GM19043 (cell line): ENCODE measurements around the gene HEBP2.
"Not testable (repeated sequence)": the region's sequence is repeated elsewhere in the genome, so short reads cannot be mapped to it uniquely, and the experiment has no call there.

ENCODE experiments used
- ATAC-seq: cut with Tn5 transposase; IDR thresholded peaks from one replicate; pipeline ENCODE4 v1.9.1; 2021; ENCODE audit warnings: low read depth; ENCODE audit not compliant: unreplicated experiment

Gene HEBP2

DNA sequence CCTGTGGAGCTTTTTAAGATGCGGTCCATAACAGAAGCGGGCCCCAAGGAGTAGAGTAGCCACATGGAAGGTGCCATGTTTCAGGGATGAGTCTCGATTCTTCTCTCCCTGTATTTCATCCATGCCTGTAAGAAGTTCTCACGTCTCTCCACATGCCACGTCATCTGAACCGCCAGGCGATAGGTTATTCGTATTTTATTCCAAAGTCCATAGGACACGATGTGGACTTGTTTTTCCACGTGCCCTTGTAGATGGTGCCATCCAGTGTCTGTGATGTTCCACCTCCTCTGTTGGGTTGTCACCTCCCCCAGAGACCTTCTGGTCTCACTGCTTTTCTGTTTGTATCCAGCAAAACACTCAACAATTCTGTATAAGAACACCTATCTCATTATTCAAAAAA lies 17.6 kb downstream of the HEBP2 start:
- no peak for ATAC-seq

DNA sequence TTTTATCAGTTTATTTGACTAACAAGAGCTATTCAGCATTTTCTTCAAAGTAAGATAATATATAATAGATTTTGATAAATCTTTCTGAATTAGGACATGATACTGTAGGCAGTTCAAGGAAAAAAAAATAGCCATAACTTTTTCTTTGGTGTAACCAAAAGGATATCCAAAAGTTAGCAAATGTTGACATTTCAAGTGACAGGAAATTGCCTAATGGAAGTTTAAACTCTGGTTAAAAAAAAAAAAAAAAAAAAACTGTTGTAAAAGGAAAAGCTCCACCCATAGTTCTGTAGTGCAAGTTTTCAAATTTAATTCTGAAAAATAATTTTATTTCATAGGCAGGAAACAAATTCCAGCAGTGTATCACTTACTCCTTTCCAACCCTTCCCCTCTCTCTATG lies 18.8 kb downstream of the HEBP2 start:
- ATAC-seq, result no peak

DNA sequence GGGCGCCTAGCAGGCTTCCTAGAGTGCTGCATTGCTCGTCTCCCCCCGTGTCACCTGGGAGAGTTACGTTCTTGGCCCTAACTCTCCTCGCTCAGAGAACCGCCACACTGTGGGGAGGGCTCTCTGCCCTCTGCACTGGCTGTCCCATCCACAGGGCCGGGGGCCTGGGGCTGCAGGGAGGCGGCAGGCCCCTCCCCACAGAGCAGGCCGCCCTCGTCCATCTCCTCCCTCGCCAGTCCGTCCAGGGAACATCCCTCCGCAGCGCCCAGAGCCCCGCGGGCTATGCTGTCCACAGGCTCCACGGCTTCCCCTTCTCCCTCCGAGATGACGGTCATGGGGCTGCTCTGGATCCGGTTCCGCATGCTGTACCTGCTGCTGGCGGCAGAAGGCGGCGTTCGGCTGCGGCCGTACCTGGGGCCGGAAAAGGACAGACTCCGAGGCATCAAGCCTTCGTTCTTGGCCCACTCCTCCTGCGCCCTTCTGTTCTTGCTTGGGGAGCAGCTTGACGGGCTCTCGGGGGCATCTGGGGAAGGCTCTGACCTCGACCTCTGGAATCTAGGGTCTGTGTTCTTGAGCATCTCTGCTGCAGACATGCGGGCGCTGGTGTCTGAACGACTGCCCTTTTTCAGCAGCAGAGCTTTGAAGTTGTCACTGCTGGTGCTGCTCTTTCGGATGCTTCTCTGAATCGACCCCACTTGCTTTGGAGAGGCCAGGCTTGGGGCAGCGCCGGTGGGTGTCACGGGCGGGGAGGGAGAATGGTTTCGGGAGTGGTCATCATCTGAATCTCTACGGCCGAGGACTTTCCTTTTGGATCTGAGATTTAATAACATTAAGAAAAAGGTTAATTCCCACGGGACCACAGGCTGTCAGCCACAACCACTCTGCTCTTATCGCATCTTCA lies 20.2 kb downstream of the HEBP2 start:
- no peak for ATAC-seq

DNA sequence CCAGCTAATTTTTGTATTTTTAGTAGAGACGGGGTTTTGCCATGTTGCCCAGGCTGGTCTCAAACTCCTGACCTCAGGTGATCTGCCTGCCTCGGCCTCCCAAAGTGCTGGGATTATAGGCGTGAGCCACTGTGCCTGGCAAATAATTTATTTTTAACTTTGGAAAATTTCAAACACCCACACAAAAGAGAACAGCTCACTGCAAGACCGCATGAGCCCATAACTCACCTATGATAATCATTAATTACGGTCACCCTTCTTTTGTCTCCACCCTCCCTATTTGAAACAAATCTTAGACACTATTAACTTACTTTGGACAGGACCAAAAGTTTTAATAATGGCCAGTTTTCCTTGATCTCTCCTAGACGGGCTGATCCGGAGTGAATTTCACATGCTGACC lies 21.2 kb downstream of the HEBP2 start:
- not testable (repeated sequence) for ATAC-seq

DNA sequence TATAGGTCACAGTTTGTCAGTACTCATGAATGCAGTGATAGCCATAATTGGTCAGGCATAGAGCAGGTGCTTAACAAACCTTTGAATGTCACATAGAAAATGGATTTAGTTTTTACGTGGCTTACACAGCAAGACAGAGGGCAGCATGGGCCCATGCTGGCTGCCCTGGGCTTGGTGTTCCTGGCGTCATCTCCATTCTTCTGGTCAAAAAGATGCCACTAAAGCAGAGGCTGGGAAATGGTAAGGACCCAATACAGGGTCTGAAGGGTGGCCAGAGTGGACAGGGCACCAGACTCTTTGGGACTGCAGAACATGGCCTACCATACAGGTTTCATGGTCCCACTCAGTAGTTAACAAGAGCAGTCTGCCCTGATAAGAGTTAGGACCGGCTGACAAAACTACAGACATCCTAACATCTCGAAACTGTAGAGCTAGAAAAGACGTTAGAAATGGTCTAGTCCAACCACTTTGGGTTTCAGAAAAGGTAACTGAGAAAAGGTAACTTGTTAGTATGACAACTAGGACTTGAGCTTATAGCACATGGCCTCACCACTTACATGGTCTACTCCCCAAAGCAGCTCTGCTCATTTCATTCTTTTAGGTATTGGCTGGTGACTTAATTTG lies 22.6 kb downstream of the HEBP2 start:
- ATAC-seq, result no peak

DNA sequence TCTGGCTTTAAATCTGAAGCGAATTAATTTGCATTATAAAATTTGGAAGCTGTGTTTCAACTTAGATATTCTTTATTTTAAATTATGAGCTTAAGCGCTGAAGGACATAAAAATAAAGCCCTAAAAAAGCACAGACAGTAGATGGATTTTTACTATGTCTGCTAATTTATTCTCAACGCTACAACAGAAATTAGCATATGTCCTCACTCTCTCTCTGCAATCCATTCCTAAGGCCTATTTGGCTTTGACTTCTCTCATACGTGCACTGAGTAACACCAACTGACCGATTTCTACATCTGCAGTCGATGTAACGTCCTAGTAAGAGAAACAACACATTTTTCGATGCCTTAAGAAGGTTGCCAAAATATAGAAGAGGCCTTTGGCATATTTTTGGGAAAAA lies 23.7 kb downstream of the HEBP2 start:
- ATAC-seq, result no peak

DNA sequence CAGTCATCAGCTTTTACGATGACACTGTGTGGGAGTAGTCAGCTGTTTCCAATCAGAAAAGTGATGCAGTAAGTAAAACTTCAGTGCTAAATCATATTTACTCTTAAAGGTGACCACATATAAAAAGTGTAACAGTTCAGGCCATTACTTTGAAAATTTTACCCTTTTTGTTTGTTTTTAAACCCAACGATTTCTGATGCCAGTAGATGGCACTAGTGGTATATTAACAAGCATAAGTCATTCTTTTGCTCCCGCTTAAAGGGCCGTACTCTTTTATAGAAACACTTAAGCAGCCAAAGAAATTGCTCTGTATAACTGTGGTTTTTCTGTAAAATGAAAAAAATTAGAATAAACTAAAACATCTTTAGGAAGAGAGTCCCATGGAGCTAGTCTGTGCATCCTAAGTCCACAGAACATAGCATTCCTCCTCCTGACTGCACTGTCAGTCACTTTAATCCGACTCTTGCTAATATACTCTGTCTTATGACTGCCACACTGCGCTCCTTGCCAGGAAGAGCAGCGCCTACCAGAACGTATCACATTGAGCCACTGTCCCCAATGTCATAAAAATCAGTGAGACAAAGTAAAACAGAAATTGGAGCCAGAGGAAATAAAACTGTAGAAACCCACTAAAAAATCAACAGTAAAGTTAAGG lies 25.0 kb downstream of the HEBP2 start:
- ATAC-seq, result no peak

DNA sequence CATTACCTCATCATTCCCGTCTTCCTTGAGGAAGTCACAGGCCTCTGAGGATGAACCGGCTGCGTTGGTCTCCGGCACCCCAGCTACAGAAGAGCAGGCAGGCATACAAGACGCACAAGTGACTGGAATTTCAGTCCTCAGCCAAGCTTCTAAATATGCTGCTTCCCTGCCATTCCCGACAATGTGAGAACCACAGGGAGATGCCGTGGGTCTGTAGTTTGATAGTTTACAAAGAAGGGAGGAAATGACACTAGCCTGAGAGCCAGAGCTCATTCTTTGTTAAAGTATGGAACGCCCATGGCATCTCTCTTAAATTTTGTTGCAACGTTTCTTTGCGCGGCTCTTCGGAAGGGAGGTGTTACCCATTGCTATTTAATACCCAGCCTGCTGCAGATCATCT lies 25.7 kb downstream of the HEBP2 start:
- ATAC-seq, result no peak

DNA sequence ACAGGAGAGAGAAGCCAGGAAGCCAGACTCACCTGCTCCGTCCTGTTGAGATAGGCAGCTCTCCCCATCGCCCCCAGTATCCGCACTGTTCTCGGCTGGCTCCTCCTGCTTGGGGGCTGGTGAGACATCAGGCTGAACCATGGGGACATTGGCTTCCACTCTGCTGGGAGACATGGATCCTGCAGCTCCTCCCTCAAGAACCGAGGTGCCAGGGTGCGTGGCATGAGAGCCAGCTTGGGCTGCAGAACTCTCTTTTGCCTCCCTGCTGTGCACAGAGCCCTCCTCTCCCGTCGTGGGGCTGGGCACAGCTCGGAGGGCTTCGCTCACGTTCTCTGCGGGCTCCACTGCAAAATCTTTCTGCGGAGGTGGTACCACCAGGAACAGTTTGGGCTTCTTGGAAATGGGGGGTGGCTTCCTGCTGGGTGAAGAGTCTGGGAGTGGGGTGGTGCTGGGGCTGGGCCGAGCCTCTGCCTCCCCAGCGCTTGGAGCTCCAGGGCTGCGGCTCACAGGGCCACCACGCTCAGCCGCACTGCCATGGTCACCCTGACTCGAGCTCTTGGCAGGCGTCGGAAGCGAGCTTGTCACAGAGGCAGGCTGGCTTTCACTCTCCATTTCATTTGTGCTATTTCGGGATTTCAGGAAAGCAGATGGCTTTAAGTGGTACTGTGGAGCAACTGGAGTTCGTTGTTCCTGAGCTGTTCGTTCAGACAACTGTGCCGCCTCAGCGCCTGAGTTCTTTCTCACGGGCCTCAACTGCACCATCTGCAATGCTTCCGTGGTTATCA lies 26.5 kb downstream of the HEBP2 start:
- ATAC-seq, result no peak

DNA sequence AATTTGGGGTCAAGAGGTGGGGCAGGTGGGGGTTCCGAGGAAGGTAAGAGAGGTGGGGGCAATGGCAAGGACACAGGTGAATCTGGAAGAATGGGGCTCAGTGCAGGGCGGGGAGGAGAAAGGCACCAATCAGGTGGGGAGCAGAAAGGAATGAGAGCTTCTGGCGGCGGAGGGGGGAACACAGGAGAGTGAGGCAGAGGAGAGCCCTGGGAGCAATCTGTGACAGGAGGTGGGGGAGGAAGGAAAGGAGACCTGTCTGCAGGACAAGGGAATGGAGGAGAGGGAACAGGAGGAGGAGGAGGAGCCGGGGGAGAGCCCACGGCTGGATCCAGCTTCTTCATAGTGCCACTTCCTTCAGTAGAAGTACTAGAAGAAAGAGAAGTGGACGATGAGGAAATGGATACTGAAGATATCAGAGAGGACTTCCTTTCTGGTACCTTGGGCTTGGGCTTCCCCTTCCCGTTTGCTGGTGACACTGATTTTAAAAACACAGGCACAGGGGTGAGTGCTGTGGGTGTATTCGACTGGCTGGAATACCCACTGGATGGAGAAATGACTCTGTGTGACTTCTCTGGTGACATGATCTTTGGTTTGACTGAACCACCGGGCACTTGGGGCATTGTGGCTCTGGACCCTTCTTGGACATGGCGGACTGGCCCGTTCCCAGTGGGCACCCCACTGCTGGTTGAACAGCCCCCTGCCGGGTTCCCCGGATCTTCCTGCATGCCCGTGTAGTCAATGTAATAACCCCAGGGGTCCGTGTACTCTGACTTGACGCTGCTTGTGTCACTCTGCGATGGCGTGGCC lies 27.4 kb downstream of the HEBP2 start:
- no peak for ATAC-seq

DNA sequence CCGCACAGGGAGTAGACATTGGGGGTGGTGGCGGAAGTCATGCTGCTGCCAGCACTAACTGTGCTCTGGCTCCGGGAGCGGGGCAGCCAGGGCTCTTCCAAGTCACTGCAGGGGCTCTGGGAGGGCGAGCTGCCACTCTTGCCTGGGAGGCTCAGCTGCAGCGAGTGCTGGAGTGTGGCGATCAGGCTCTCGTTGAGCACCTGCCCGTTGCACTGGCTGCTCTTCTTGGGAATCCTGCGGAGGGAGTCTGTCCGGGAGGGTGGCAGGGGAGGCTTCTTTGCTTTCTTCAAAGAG lies 28.0 kb downstream of the HEBP2 start:
- ATAC-seq, result no peak

DNA sequence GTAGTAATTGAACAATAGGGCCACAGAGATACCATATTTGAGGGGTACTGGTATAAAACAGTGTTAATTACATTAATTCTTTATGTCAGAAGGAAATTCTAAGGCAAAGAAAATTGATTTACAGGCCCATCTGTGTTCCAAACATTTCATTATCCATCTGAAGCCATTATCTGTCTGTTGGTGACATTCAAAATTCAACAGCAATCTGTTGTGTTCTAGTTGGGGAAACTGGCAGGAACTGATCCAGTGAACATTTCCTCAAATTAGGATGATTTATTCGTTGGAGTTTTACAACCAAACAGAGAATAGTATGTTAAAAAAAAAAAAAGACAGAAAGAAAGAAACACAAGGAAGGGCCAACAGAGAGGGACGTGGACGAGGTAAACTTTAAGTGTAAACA lies 30.1 kb downstream of the HEBP2 start:
- ATAC-seq, result no peak

DNA sequence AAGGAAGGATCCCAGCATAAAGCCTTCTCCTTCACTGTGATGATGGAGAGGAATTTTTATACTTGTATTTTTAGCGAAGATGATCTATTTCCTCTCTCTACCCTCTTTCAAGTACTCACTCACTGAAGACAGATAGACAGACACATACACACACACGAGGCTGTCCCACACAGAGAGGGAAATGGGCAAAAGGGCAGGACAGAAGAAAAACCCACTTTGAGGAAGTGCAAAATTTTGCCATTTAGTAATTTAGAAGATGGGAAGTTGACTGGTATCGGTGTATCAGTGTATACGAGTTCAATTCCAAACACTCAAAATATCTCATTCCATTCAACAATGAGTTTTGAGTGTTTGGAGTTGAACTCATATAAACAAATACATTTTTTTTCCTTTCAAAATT lies 30.9 kb downstream of the HEBP2 start:
- ATAC-seq, result no peak

DNA sequence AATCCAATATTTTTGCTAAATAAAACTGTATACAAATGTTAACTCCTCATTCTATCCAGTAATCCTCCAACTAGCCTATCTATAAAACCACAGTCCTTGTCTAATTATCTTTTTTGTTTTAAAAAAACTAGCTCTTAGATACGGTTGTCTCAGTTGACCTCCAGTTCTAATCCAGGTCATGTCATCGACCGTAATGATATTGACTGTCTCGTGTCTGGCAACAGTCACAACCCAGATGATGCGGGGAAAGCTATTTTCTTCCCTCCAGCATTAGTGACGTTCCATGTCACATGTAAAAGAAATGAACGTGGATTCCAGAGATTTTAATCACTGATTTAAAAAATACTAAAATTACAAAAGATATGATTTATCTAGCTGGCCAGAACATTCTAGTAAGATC lies 35.5 kb downstream of the HEBP2 start:
- ATAC-seq, result no peak

DNA sequence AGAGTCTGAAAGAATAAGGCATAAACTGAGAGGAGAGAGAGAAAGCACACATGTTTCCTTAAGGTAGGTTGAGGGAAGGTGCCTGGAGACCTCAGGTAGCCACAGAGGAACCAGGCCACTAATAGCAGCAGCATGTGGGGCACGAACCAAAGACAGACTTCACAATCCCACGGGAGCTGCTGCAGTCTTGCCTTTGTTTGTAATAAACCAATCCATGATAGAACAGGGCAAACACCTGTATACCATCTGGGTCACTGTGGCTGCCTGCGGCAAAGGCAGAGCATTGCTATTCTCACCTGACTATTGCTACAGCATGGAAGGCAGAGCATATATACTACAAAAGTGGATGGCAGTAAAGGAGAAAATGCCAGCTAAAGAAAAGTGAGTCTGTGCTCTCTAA lies 36.3 kb downstream of the HEBP2 start:
- ATAC-seq, result no peak

DNA sequence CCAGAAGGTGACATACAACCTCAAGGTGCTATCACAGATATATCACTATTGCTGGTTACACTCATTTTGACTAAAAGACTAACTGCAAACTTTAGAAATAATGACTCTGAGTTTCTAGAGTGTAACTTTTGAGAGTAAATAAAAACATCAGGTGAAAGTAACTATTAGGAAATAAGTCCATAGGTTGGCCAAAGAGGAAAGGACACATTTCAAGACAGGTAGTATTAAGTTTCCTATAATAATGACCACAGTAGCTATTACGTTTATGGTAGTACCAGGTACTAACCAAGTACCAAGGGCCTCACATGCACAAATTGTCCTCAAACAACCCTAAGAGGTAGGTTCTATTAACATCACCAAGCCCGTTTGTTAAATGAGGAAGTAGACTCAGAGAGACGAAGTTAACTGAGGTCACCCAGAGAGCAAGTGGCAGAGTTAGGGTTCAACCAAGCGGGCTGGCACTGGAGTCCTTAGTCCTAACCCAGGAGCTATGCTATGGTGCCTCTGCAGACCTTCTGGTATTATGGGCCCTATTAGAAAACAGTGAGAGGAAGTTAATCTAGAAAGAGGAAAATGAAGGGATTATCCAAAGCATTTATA lies 36.8 kb downstream of the HEBP2 start:
- ATAC-seq, result no peak

DNA sequence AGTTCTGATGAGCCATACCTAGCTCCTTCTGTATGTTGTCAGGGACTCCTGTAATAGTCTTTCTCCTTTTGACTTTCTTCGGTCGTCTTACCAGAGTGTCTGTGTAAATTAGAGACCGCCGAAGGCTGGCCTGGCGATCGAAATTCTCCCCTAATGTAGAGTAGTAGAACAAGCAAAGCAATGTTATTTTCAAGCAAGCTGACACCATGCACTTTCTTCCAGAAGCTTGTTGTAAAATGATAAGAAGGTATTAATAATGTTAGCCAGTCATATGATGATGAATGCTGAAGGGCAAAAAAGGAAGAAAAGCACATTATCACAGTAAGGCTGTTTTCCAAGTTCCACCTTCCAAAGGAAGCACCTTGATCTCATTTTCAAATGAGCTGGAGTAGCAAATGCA lies 37.9 kb downstream of the HEBP2 start:
- ATAC-seq, result no peak

DNA sequence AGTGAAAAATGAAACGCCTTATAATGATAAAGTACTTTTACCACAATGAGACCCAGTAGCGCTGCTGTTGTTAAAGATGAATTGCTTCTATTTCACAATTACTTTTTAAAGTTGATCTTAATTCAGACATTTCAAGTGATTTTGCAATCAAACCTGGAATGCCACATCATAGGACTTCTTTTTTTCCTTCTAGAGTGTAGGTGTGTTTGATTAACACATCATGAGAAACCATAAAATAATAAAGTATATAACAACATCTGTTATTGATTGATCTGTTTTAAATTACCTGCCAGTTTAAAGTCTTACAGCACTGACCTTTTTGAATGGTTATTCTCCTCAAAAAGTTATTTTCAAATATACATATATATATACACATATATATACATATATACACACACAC lies 38.6 kb downstream of the HEBP2 start:
- no peak for ATAC-seq

DNA sequence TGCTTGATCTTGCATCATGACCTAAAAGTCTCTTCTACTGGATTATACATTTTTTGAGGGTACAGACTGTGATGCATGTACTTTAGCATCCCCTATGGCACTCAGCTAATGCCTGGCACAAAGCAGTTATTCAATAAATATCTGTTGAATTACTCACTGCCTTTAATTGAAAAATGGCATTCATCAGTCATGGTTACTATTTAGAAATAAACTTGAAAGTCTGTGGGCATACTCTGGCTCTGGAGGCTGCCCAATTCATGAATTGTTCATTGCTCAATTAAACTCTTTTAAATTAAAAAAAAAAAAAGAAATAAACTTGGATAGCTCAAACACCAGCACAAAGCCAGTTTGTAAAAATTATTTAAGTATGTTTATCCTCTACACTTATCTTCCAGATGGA lies 40.0 kb downstream of the HEBP2 start:
- ATAC-seq, result no peak

DNA sequence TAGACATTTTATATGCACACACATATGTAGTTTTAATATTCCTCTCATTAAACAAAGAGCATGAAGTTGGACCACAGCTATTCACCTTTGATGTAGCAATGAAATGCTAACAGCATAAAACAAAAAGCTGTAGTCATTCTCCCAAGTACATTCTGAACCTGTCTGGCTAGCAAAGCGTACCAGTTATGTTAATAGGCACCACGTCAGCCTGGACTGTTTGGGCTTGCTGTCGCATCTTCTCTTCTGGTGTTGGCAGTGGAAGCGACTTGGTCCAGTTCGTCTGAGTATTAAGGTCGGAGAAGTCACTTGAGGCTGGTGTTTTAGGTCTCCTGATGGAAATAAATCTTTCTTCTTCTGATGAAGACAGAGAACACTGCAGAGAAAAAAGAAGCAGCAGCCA lies 42.8 kb downstream of the HEBP2 start:
- no peak for ATAC-seq
